Measurements from ENCODE around the gene OR52A1.
A peak's percentile ranks its signal among the peaks of the same experiment; 100 is the strongest.

The OR52A1 gene

DNA sequence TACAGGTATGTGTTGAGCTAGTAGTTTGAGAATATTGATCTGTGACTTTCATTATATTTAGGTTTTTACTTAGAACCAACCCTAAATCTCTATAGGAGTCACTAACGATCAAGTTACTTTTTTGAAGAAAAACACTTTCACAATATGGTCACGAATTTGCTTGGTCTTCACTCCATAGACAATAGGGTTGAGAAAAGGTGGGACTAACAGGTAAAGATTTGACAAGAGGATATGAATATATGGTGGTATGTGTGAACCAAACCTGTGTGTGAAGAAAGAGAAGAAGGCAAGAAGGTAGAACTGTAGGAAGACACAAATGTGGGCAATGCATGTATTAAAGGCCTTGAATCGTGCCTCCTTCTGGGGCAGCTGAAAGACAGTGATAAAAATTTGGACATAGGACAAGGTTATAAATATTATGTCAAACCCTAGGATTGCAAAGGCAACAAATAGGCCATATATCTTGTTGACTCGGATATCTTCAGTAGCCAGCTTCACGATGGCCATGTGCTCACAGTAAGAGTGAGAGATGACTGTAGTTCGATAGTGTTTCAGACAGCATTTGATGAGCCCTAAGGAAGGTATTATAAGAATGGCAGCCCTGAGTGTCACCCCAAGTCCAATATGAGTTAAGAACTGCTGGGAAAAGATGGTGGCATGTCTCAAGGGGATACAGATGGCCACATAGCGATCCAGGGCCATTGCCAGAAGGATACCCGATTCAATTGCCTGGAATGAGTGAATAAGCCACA, 22.8 kb downstream of the OR52A1 start:
- no peak for DNase-seq

- DNase-seq: no peak
Observed at GRCh38 chr11:5129457-5129877, 25.1 kb downstream of the OR52A1 start.

GRCh38 chr11:5124891-5125620, 29.5 kb downstream of the OR52A1 start:
- DNase-seq: no peak

- DNase-seq: peak; percentile 29
Observed at GRCh38 chr11:5123802-5124521, 30.6 kb downstream of the OR52A1 start.

DNA sequence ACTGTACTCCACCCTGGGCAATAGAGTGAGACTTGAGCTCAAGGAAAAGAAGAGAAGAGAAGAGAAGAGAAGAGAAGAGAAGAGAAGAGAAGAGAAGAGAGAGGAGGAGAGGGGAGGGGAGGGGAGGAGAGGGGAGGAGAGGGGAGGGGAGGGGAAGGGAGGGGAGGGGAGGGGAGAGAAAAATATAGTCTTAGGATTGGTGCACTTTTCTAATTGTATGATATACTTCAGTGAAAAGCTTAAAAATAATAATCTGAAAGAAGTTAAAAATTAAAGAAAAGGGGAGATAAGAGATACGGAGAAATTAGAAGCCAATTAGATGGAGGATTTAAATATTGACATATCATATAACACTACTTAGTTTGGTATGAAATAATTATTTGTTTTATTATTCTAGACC, 35.7 kb downstream of the OR52A1 start:
- no peak for DNase-seq

DNA sequence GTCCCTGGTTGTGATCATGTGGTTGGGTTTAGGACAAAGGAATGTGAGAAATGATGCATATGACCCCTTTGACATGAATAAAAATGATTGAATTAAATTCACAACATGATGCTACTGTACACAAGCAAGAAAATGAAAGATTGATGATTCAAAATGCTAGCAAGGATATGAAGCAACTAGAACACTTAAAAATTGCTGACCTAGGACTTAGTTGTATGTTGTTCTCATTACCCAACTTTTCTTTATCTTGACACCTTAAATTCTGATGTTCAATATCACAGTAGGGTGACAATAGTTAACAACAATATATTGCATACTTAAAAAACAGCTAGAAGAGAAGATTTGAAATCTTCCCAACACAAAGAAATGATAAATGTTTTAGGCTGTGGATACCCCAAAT, 37.0 kb downstream of the OR52A1 start:
- DNase-seq: no peak

DNA sequence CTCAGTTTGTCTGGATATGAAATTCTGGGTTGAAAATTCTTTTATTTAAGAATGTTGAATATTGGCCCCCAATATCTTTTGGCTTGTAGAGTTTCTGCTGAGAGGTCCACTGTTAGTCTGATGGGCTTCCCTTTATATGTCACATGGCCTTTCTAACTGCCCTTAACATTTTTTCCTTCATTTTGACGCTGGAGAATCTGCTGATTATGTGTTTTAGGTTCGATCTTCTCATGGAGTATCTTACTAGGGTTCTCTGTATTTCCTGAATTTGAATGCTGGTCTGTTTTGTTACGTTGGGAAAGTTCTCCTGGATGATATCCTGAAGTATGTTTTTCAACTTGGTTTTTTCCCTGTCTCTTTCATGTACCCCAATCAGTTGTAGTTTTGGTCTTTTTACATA, 39.2 kb downstream of the OR52A1 start:
- no peak for DNase-seq

DNA sequence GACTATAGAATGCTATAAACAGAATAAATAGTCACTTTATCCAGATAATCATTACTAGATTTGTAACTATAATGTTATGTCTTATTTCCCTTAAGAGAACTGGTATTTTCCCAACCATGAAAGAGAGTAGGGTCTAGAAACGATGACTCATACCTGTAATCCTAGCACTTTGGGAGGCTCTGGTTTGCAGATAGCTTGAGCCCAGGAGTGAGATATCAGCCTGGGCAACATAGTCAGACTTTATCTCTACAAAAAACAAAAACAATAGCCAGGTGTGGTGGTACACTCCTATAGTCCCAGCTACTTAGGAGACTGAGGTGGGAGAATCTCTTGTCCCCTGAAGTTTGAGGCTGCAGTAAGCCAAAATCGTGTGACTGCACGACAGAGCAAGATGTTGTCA, 47.3 kb downstream of the OR52A1 start:
- no peak for DNase-seq

- DNase-seq: no peak
Observed at GRCh38 chr11:5103066-5103465, 51.5 kb downstream of the OR52A1 start.

GRCh38 chr11:5102246-5102645, 52.3 kb downstream of the OR52A1 start:
- DNase-seq: no peak

DNA sequence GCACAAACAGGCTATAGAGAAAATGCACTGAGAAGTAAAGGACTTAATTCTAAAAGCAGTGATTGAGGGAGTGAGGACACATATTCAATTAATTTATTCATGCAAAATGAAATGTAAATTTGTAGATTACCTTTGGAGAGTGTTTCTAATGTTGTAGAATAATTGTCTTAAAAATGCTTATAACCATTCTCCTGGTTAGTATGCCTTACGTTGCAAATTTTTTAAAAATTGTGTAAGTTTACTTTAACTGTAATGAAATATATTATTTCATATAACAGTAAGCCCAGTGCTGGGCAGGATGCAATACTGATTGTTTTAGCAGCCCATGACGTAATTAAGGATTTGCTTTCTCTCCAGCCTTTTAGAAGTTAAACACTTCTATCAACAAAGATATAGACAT, 58.5 kb downstream of the OR52A1 start:
- no peak for DNase-seq
